SU-DHL-6 (cell line): ENCODE data around the gene TERF2IP.

Experiments
- H2AFZ ChIP-seq: fragments of 200-600 bp; sonication (generic); 2 replicates; pipeline ENCODE4 v1.6.1; 2014; ENCODE audit warnings: low read depth, mild to moderate bottlenecking, moderate library complexity, mixed read lengths, antibody characterized with exemption, low read length; ENCODE audit not compliant: severe bottlenecking
- H3F3A ChIP-seq: fragments of 200-600 bp; shearing (Covaris generic); 2 replicates; pipeline ENCODE4 v1.6.0; 2016; ENCODE audit warnings: antibody characterized with exemption, mild to moderate bottlenecking; ENCODE audit not compliant: insufficient read depth
- H3K27ac ChIP-seq: fragments of 200-600 bp; sonication (generic); 2 replicates; pipeline ENCODE4 v1.5.1; 2016; ENCODE audit warnings: low read depth, mild to moderate bottlenecking, low read length, moderate library complexity, mixed read lengths
- H3K27me3 ChIP-seq: fragments of 200-600 bp; sonication (generic), shearing (Covaris generic); 2 replicates; pipeline ENCODE4 v1.6.0; 2014; ENCODE audit warnings: mild to moderate bottlenecking, low read length
- H3K36me3 ChIP-seq: fragments of 200-600 bp; sonication (generic); 2 replicates; pipeline ENCODE4 v1.6.1; 2014; ENCODE audit warnings: mild to moderate bottlenecking, low read length, mixed read lengths
- H3K4me2 ChIP-seq: fragments of 300-600, 200-600 bp; shearing (Covaris generic), sonication (generic); 2 replicates; pipeline ENCODE4 v1.6.0; 2014; ENCODE audit warnings: low read length, low read depth, mild to moderate bottlenecking; ENCODE audit not compliant: poor library complexity, severe bottlenecking
- H3K4me3 ChIP-seq: fragments of 200-600 bp; sonication (generic); 2 replicates; pipeline ENCODE4 v1.5.1; 2014; ENCODE audit warnings: antibody characterized with exemption, low read length, mild to moderate bottlenecking, mixed read lengths; ENCODE audit not compliant: insufficient read depth, poor library complexity, severe bottlenecking
- H3K79me2 ChIP-seq: fragments of 200-600 bp; sonication (generic); 2 replicates; pipeline ENCODE4 v1.6.1; 2014; ENCODE audit warnings: mild to moderate bottlenecking, low read length, moderate library complexity; ENCODE audit not compliant: insufficient read depth
- H3K9ac ChIP-seq: fragments of 200-600 bp; sonication (generic); 2 replicates; pipeline ENCODE4 v1.7.0; 2014; ENCODE audit warnings: mild to moderate bottlenecking, low read length
- H3K9me2 ChIP-seq: fragments of 200-600 bp; sonication (generic); replicated peaks from 2 replicates; pipeline ENCODE4 v1.6.1; 2014; ENCODE audit warnings: low read length; ENCODE audit not compliant: insufficient read depth
- H3K9me3 ChIP-seq: fragments of 200-600 bp; sonication (generic); 2 replicates; pipeline ENCODE4 v1.6.1; 2014; ENCODE audit warnings: low read length, mixed read lengths; ENCODE audit not compliant: insufficient read depth
- H4K20me1 ChIP-seq: fragments of 200-600 bp; sonication (generic); 2 replicates; pipeline ENCODE4 v1.6.1; 2014; ENCODE audit warnings: low read depth, mild to moderate bottlenecking, antibody characterized with exemption, low read length, moderate library complexity, mixed read lengths
- EZH2phosphoT487 ChIP-seq: fragments of 200-600 bp; sonication (generic), shearing (Covaris generic); conservative IDR thresholded peaks from 2 replicates; pipeline ENCODE4 v1.6.1; 2018; ENCODE audit warnings: mild to moderate bottlenecking, antibody characterized with exemption, low read length, moderate library complexity, mixed read lengths
- TF ChIP-seq, protein P1 (sequence below): fragments of 200-600 bp; sonication (generic); IDR thresholded peaks from one replicate; pipeline ENCODE4 v1.5.1; 2017; ENCODE audit warnings: antibody characterized with exemption, mild to moderate bottlenecking, low read length, moderate library complexity; ENCODE audit not compliant: insufficient read depth, poor library complexity, severe bottlenecking

The TERF2IP gene

DNA sequence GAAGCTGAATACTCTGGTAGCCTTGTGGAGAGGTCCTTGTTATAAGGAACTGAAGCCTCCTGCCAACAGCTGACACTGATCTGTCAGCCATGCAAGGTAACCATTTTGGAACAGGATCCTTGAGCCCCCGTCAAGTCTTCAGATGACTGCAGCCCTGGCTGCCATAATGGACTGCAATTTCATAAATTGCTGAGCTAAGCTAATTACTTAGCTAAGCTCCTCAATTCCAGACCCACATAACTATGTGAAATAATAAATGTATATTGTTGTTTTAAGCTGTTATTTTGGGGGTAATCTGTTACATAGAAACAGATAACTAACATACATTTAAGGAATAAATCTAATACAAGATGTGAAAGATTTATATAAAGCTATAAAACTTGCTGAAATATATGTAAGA, 41.1 kb upstream of the TERF2IP start:
- H3K27ac ChIP-seq: no peak overlapping the region
- no peak overlapping the region for H3K9ac ChIP-seq
- no peaks in the 10 kb centered on the region for H3K9me3 ChIP-seq
- H3K79me2 ChIP-seq: no peaks in the 10 kb centered on the region
- no peak overlapping the region for H2AFZ ChIP-seq
- H3K9me2 ChIP-seq: no peaks in the 10 kb centered on the region
- no peaks in the 10 kb centered on the region for H4K20me1 ChIP-seq
- peaks cover 29% of the 10 kb centered on the region for H3K36me3 ChIP-seq
- no peak overlapping the region for H3K4me3 ChIP-seq
- H3K4me2 ChIP-seq: no peak overlapping the region
- H3K27me3 ChIP-seq: no peaks in the 10 kb centered on the region
- no peaks in the 10 kb centered on the region for H3F3A ChIP-seq
- no peak for TF ChIP-seq EZH2phosphoT487
- TF ChIP-seq, protein P1, sequence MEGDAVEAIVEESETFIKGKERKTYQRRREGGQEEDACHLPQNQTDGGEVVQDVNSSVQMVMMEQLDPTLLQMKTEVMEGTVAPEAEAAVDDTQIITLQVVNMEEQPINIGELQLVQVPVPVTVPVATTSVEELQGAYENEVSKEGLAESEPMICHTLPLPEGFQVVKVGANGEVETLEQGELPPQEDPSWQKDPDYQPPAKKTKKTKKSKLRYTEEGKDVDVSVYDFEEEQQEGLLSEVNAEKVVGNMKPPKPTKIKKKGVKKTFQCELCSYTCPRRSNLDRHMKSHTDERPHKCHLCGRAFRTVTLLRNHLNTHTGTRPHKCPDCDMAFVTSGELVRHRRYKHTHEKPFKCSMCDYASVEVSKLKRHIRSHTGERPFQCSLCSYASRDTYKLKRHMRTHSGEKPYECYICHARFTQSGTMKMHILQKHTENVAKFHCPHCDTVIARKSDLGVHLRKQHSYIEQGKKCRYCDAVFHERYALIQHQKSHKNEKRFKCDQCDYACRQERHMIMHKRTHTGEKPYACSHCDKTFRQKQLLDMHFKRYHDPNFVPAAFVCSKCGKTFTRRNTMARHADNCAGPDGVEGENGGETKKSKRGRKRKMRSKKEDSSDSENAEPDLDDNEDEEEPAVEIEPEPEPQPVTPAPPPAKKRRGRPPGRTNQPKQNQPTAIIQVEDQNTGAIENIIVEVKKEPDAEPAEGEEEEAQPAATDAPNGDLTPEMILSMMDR: no peak

DNA sequence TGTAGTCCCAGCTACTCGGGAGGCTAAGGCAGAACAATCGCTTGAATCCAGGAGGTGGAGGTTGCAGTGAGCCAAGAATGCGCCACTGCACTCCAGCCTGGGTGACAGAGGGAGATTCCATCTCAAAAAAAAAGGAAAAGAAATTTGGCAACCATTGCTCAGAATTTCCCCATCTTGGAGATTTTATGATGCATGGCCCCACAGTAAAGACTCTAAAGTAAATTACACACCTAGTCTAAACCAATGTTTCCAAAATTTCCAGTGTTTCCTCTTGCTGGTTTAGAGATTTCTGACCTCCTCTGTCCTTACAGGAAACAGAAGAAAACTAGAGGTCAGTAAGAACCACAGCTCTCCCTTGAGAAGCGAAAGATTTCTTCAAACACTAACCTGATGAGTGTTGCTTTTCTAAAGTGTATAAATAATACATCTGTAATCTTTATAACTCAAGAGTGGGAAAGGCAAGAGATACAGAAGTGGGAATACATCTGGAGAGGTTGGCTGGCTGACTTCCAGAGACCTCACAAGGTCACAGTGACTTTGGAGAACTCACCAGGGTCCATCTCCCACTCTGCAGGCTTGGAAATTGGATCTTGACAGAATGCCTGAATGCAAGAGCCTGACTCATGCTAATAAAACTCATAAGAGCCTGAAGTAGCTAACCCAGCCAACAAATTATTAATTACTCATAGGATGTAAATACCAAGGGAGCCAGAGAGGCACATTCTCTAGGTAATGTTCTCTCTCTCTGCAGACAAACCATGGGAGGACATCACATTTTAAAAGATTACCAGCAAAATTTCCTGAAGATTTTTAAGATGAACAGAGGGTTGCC, 33.3 kb upstream of the TERF2IP start:
- Histone ChIP-seq H2AFZ (no peak overlapping the region), H3K4me2 (no peak overlapping the region), H3F3A (no peaks in the 10 kb centered on the region), H3K9me2 (no peaks in the 10 kb centered on the region), H3K27ac (no peak overlapping the region), H4K20me1 (no peaks in the 10 kb centered on the region), H3K4me3 (no peak overlapping the region), H3K9ac (no peak overlapping the region), H3K79me2 (no peaks in the 10 kb centered on the region), H3K36me3 (peaks cover 18% of the 10 kb centered on the region; the same call in 1 of the 2 replicates), H3K27me3 (no peaks in the 10 kb centered on the region), H3K9me3 (no peaks in the 10 kb centered on the region)
- TF ChIP-seq, protein P1: no peak
- TF ChIP-seq EZH2phosphoT487: no peak

DNA sequence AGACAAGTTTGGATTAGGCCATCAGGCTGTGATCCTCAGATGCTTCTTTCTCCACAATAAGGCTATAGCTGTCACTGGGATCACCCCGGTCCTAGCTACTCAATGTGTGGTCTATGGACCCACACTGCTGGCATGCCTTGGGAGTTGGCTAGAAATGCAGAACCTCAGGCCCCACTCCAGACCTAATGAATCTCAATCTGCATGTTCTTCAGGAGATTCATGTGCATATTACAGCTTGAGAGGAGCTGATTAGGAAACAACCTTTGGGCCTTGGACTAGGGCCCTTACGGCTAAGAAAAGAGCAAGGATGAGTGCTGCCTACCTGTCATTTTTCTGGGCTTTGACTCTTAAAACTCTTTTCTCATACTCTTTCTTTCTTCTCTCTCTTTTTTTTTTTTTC, 32.0 kb upstream of the TERF2IP start:
- Histone ChIP-seq H3K4me2 (no peak overlapping the region), H3K36me3 (peaks cover 16% of the 10 kb centered on the region; the same call in 1 of the 2 replicates), H3K79me2 (no peaks in the 10 kb centered on the region), H3K27me3 (no peaks in the 10 kb centered on the region), H3K4me3 (no peak overlapping the region), H3K27ac (no peak overlapping the region), H4K20me1 (no peaks in the 10 kb centered on the region), H3K9ac (no peak overlapping the region), H3K9me3 (no peaks in the 10 kb centered on the region), H3K9me2 (no peaks in the 10 kb centered on the region), H3F3A (no peaks in the 10 kb centered on the region), H2AFZ (no peak overlapping the region)
- TF ChIP-seq, protein P1: no peak
- TF ChIP-seq EZH2phosphoT487: no peak
